DND-41 (cell line): Measurements from ENCODE around the gene NPHS1.

Experiments
- ATAC-seq: fragments of 200-7000 bp; cut with Tn5 transposase; 3 replicates; pipeline ENCODE4 v1.9.1; 2021; ENCODE audit warnings: low read depth; ENCODE audit not compliant: insufficient read depth
- DNase-seq: peaks from one replicate; pipeline ENCODE4 v3.0.0-alpha.2; 2020
- H2AFZ ChIP-seq: 2 replicates; pipeline ENCODE4 v1.6.0; 2012; ENCODE audit warnings: low read depth, low read length
- H3K27ac ChIP-seq: 2 replicates; pipeline ENCODE4 v1.5.1; 2012; ENCODE audit warnings: low read length, inconsistent platforms
- H3K27me3 ChIP-seq: fragments of 200-600 bp; sonication (generic); 2 replicates; pipeline ENCODE4 v1.6.0; 2012; ENCODE audit warnings: low read length, mild to moderate bottlenecking, inconsistent platforms; ENCODE audit not compliant: insufficient read depth, poor library complexity
- H3K36me3 ChIP-seq: 2 replicates; pipeline ENCODE4 v1.5.1; 2012; ENCODE audit warnings: low read length, inconsistent platforms; ENCODE audit not compliant: insufficient read depth
- H3K4me1 ChIP-seq: 2 replicates; pipeline ENCODE4 v1.5.1; 2012; ENCODE audit warnings: mild to moderate bottlenecking, low read length; ENCODE audit not compliant: insufficient read depth
- H3K4me2 ChIP-seq: 2 replicates; pipeline ENCODE4 v1.6.0; 2012; ENCODE audit warnings: mild to moderate bottlenecking, moderate library complexity, low read length, inconsistent platforms; ENCODE audit not compliant: insufficient read depth
- H3K4me3 ChIP-seq, 2 experiments: fragments of 200-600 bp in 1 of 2; shearing (Covaris generic) in 1 of 2; 2 replicates each; pipeline ENCODE4 v1.5.1; 2012 to 2016; ENCODE audit warnings: inconsistent platforms in 2 of 2, low read length in 2 of 2, mild to moderate bottlenecking in 2 of 2, low read depth in 1 of 2, moderate library complexity in 1 of 2
- H3K79me2 ChIP-seq: 2 replicates; pipeline ENCODE4 v1.6.0; 2012; ENCODE audit warnings: low read length, inconsistent platforms; ENCODE audit not compliant: insufficient read depth
- H3K9ac ChIP-seq: 2 replicates; pipeline ENCODE4 v1.6.0; 2012; ENCODE audit warnings: low read depth, mild to moderate bottlenecking, inconsistent platforms, low read length, moderate library complexity
- H3K9me3 ChIP-seq: 2 replicates; pipeline ENCODE4 v1.5.1; 2012; ENCODE audit warnings: low read length, moderate library complexity, mild to moderate bottlenecking, inconsistent platforms; ENCODE audit not compliant: insufficient read depth, severe bottlenecking
- H4K20me1 ChIP-seq: 2 replicates; pipeline ENCODE4 v1.6.0; 2012; ENCODE audit warnings: low read length; ENCODE audit not compliant: insufficient read depth
- CTCF ChIP-seq: IDR thresholded peaks from 2 replicates; pipeline ENCODE4 v1.5.1; 2012; ENCODE audit warnings: borderline replicate concordance, low read length, moderate library complexity, mild to moderate bottlenecking; ENCODE audit not compliant: poor library complexity, severe bottlenecking; ENCODE audit errors: extremely low read depth
- EZH2 ChIP-seq: IDR thresholded peaks from 3 replicates; pipeline ENCODE4 v1.6.1; 2012; ENCODE audit warnings: borderline replicate concordance, low read depth, mild to moderate bottlenecking, moderate library complexity, low read length, inconsistent platforms; ENCODE audit not compliant: severe bottlenecking

NPHS1 gene

GRCh38 chr19:35780717-35781116 is 71.6 kb downstream of the NPHS1 start:
- Histone ChIP-seq H3K4me1 (peaks cover 22% of the 10 kb centered on the region), H3K9ac (no peak overlapping the region), H3K27ac (no peak overlapping the region), H3K79me2 (peaks cover 37% of the 10 kb centered on the region), H3K4me2 (no peak overlapping the region), H3K9me3 (no peaks in the 10 kb centered on the region), H3K36me3 (peaks cover 80% of the 10 kb centered on the region), H4K20me1 (peaks cover 47% of the 10 kb centered on the region), H2AFZ (no peak overlapping the region), H3K4me3 (no peak overlapping the region), H3K27me3 (no peaks in the 10 kb centered on the region)
- no peak for DNase-seq
- TF ChIP-seq EZH2 (no peak), CTCF (no peak)
- ATAC-seq: no peak

- ATAC-seq (no peak), DNase-seq (no peak)
- Histone ChIP-seq H3K9ac (no peak overlapping the region), H3K4me3 (no peak overlapping the region), H3K36me3 (peaks cover 76% of the 10 kb centered on the region), H4K20me1 (peaks cover 47% of the 10 kb centered on the region), H2AFZ (no peak overlapping the region), H3K4me2 (no peak overlapping the region), H3K27ac (no peak overlapping the region), H3K79me2 (peaks cover 38% of the 10 kb centered on the region), H3K9me3 (no peaks in the 10 kb centered on the region), H3K27me3 (no peaks in the 10 kb centered on the region), H3K4me1 (peaks cover 23% of the 10 kb centered on the region)
- TF ChIP-seq CTCF (no peak), EZH2 (no peak)
Observed at GRCh38 chr19:35780058-35780457, 72.2 kb downstream of the NPHS1 start.

- H4K20me1 ChIP-seq: peaks cover 47% of the 10 kb centered on the region
- ATAC-seq (no peak), DNase-seq (no peak)
- H3K79me2 ChIP-seq: peaks cover 38% of the 10 kb centered on the region
- H3K27ac ChIP-seq: no peak overlapping the region
- H3K9ac ChIP-seq: 0 out of 2 replicates have a peak overlapping the region, but pooled peaks have one; percentile 7
- H3K4me2 ChIP-seq: peak overlapping the region; percentile 14; the same call in 1 of the 2 replicates
- H2AFZ ChIP-seq: no peak overlapping the region
- no peak for TF ChIP-seq CTCF
- peaks cover 29% of the 10 kb centered on the region for H3K4me1 ChIP-seq
- H3K4me3 ChIP-seq: no peak overlapping the region
- H3K27me3 ChIP-seq: no peaks in the 10 kb centered on the region
- no peaks in the 10 kb centered on the region for H3K9me3 ChIP-seq
- H3K36me3 ChIP-seq: peaks cover 69% of the 10 kb centered on the region
Observed at GRCh38 chr19:35779033-35779432, 73.3 kb downstream of the NPHS1 start.

GRCh38 chr19:35777961-35778360 is 74.3 kb downstream of the NPHS1 start:
- no peak for TF ChIP-seq CTCF
- TF ChIP-seq EZH2: no peak
- H3K4me2 ChIP-seq: no peak overlapping the region

More at GRCh38 chr19:35777961-35778360, 74.3 kb downstream of the NPHS1 start:
- Histone ChIP-seq H3K27ac (0 out of 2 replicates have a peak overlapping the region, but pooled peaks have one; percentile 8), H2AFZ (no peak overlapping the region), H3K27me3 (no peaks in the 10 kb centered on the region), H3K9me3 (no peaks in the 10 kb centered on the region), H3K79me2 (peaks cover 38% of the 10 kb centered on the region), H3K4me3 (no peak overlapping the region), H4K20me1 (peaks cover 45% of the 10 kb centered on the region), H3K9ac (peak overlapping the region; percentile 75; the same call in 1 of the 2 replicates), H3K4me1 (peaks cover 29% of the 10 kb centered on the region), H3K36me3 (peaks cover 59% of the 10 kb centered on the region)
- ATAC-seq (no peak), DNase-seq (no peak)
